K562 (cell line): Measurements from ENCODE around the gene BCAR3.

ENCODE experiments used
- KLF10 ChIP-seq: fragments of 250-450 bp; sonication (Bioruptor Pico); IDR thresholded peaks from 2 replicates; pipeline ENCODE4 v1.6.1; 2021; ENCODE audit warnings: matching md5 sums
- PML ChIP-seq: IDR thresholded peaks from 2 replicates; pipeline ENCODE4 v1.6.1; 2012; ENCODE audit warnings: low read length, inconsistent platforms

DNA sequence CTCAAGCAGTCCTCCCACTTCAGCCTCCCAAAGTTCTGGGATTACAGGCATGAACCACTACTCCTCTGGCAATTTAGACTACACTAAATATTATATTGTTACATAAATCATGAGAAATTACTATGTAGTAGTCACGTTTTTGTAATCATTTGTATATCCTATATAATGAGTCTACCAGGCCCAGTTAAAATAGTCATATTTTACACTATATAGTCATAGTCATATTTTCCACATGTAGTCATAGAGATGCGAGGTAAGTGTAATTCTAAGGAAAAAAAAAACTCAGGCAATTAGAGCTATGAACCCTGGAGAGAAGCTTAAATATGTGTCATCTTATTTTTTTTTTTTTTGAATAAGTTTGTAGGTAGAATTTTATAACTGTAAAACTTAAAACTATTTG, 143.7 kb downstream of the BCAR3 start:
- TF ChIP-seq PML (no peak), KLF10 (CRISPR knock-in tag) (no peak)
